Measurements from ENCODE around the gene TBC1D8.

Gene TBC1D8

DNA sequence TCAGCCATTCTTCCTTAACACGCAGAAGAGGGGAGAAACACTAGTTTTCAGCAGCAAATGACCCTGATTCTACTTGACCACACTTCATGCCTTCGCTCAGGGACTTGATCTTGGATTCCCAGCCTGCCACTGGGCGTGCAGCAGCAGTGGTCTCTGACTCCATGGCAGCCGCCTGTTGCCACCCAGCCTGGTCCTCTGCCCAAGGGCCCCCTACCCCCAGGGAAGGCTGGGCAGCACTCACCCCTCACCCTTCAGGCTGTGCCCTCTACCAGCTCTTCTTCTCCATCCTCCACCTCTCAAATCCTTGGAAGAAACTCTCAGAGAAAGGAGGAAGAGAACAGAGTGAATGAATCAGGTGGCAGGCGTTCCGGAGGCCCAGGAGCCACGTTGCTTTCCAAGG is 181.2 kb downstream of the TBC1D8 start:
- no peak overlapping the region for H3K4me3 ChIP-seq (ENCODE audit: low read depth, low read length)
- no peak for DNase-seq (ENCODE audit: low read depth)
- TF ChIP-seq CTCF (IDR thresholded peaks at IDR 0.05; ENCODE audit: control insufficient read depth, extremely low read depth, insufficient read depth) = no peak

DNA sequence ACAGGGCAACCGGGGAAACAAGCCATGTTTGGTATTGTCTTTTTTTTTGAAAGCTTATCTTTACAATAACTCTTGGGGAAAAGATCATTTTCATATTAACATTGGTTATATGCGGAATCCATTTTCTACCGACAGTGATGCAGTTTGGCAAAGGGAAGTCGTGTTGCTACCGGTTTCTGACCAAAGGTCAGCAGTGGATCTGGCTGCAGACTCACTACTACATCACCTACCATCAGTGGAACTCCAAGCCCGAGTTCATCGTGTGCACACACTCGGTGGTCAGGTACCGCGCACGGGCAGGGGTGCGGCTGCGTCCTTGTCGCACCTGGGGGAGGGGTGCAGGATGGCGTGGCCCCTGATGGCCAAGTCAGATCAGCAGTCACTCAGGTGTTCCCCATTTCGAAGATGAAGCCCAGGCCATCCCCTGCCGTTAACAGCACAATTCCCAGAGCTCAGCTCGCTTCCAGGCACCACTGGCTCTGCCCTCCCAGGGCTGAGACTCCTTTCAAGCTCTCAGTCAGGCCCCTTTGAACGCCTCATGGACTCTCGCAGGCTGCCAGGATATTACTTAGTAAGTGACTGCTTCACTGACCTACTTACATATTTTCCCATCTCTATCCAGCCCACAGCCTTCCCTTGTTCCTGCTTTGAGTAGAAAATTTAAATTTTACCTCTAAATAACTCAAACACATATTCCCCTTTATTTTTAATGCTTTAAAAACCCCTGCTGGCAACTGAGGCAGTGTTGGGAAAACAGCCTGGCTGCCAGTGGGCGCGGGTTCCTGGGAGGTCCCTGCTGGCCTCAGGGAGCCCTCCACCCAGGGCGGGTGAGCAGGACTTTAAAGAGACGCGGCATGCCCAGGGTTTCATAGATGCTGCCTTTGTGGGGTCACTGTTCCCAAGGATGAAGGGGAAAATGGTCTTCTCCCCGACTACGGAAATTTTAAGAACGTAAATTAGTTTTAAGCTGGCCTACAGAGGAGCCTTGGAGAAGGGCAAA is 182.7 kb downstream of the TBC1D8 start:
- H3K4me3 ChIP-seq (ENCODE audit: low read depth, low read length) = no peak overlapping the region
- no peak for TF ChIP-seq CTCF (IDR thresholded peaks at IDR 0.05; ENCODE audit: control insufficient read depth, extremely low read depth, insufficient read depth)
- DNase-seq (ENCODE audit: low read depth) = no peak

GRCh38 chr2:100967716-100968115 is 183.5 kb downstream of the TBC1D8 start:
- no peak for TF ChIP-seq CTCF (IDR thresholded peaks at IDR 0.05; ENCODE audit: control insufficient read depth, extremely low read depth, insufficient read depth)
- no peak overlapping the region for H3K4me3 ChIP-seq (ENCODE audit: low read depth, low read length)
- DNase-seq (ENCODE audit: low read depth) = no peak

DNA sequence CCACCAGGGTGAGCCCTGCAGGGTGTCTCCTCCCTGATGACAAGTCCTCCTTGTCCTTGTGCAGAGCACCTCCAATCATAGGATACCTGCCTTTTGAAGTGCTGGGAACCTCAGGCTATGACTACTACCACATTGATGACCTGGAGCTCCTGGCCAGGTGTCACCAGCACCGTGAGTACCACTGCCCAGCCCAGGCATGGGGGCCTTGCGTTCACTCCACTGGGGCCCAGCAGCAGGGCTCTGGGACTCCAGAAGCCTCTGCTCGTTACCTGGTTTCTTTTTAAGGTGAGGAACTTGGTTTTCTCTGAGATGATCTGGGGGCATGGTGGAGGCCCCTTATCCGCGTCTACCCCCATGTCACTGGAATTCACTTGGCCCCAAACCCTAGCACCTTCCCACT is 185.6 kb downstream of the TBC1D8 start:
- no peak for DNase-seq (ENCODE audit: low read depth)
- no peak for TF ChIP-seq CTCF (IDR thresholded peaks at IDR 0.05; ENCODE audit: control insufficient read depth, extremely low read depth, insufficient read depth)

GRCh38 chr2:100964681-100965169 is 186.5 kb downstream of the TBC1D8 start:
- TF ChIP-seq CTCF (IDR thresholded peaks at IDR 0.05; ENCODE audit: control insufficient read depth, extremely low read depth, insufficient read depth) = no peak
- no peak overlapping the region for H3K4me3 ChIP-seq (ENCODE audit: low read depth, low read length)
- DNase-seq (ENCODE audit: low read depth) = no peak

More for the DNA sequence above, 185.6 kb downstream of the TBC1D8 start:
- no peak overlapping the region for H3K4me3 ChIP-seq (ENCODE audit: low read depth, low read length)

DNA sequence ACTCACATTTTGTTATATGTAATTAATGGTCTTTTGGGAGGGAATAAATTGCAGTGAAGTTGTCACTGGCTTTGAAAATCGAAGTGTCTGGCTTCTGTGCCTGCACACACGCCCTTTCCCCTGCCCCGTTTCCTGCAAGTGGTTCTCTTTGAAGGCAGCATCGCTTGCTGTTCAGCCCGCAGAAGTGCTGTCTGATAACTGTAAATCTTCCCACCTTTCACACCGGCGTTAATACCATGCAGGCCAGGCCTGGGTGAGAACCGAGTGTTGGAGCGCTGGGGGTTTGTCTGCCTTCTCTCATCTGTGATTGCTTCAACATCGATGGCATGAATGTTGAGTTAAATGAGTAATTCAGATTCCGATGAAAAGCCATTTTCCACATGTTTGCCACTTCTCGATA is 187.0 kb downstream of the TBC1D8 start:
- no peak overlapping the region for H3K4me3 ChIP-seq (ENCODE audit: low read depth, low read length)
- DNase-seq (ENCODE audit: low read depth) = no peak
- TF ChIP-seq CTCF (IDR thresholded peaks at IDR 0.05; ENCODE audit: control insufficient read depth, extremely low read depth, insufficient read depth) = no peak

Data from LNCaP clone FGC (cell line).